Kidney (tissue), 14 donors: ENCODE results near the gene SLC18A3. TPM values are rescaled to one million over a fixed set of nuclear protein-coding genes. Genes with fewer than 3 reads are reported as not detected.

ENCODE experiments used
- DNase-seq, 5 donors: peaks; one replicate each; pipeline ENCODE4 v3.0.0-alpha.2; 2013 to 2020
- FAIRE-seq: peaks from 2 replicates; lab custom pipeline; 2012; peaks lifted over from hg19 to GRCh38; lab: Jason Lieb, UNC
- H3K27ac ChIP-seq, 2 donors: one replicate each; pipeline ENCODE4 v1.7.0; 2013; ENCODE audit warnings: low read depth in 2 of 2, low read length in 2 of 2, inconsistent platforms in 1 of 2
- H3K27me3 ChIP-seq: one replicate; pipeline ENCODE4 v1.7.1; 2013; ENCODE audit warnings: low read length, inconsistent platforms; ENCODE audit not compliant: control insufficient read depth, insufficient read depth
- H3K36me3 ChIP-seq, 3 donors: one replicate each; pipeline versions ENCODE4 v1.7.0 to v1.7.1; 2013; ENCODE audit warnings: low read length in 3 of 3, control low read depth in 1 of 3, inconsistent platforms in 1 of 3; ENCODE audit not compliant: insufficient read depth in 3 of 3, control insufficient read depth in 2 of 3
- H3K4me1 ChIP-seq, 3 donors: one replicate each; pipeline versions ENCODE4 v1.7.0 to v1.7.1; 2013; ENCODE audit warnings: low read length in 3 of 3, inconsistent platforms in 1 of 3, low read depth in 1 of 3; ENCODE audit not compliant: control insufficient read depth in 2 of 3, insufficient read depth in 2 of 3
- H3K4me3 ChIP-seq, 3 donors: one replicate each; pipeline versions ENCODE4 v1.7.0 to v1.8.1; 2013; ENCODE audit warnings: low read length in 3 of 3, control low read depth in 1 of 3, inconsistent platforms in 1 of 3
- H3K9ac ChIP-seq, 3 donors: one replicate each; pipeline versions ENCODE4 v1.7.0 to v1.7.1; 2013; ENCODE audit warnings: low read length in 3 of 3, control low read depth in 1 of 3, inconsistent platforms in 1 of 3
- H3K9me3 ChIP-seq, 3 donors: one replicate each; pipeline versions ENCODE4 v1.7.0 to v1.7.1; 2013; ENCODE audit warnings: low read length in 3 of 3, control low read depth in 1 of 3, inconsistent platforms in 1 of 3; ENCODE audit not compliant: control insufficient read depth in 2 of 3, insufficient read depth in 1 of 3
- intact Hi-C: fragments of 100-400 bp; cut with DNase I; formaldehyde crosslinking; loops from one replicate; pipeline ENCODE4 v1.11.1; 2022
- polyA plus RNA-seq: library from polyadenylated mRNA; stranded (reverse); fragments of 350-450 nt; fragmentation: Illumina TruSeq; extraction: RNeasy Lipid Tissue Mini Kit (QIAGEN cat#74804); gene quantifications from one replicate; pipeline ENCODE4 v1.2.3, GENCODE V29; 2014; ENCODE audit warnings: low read depth, low replicate concordance; ENCODE audit not compliant: insufficient read depth
- total RNA-seq: library from RNA; stranded (reverse); fragmentation: NEBNext Ultra II Directional; extraction: Animal tissue kit (Norgen Biotek cat#: 25700); gene quantifications from one replicate; pipeline ENCODE4 v1.2.1, GENCODE V29; 2021
- TF ChIP-seq, protein P1 (sequence below): IDR thresholded peaks from 3 replicates; pipeline ENCODE4 v1.5.1; 2012; ENCODE audit warnings: mild to moderate bottlenecking, moderate library complexity, borderline replicate concordance; ENCODE audit not compliant: insufficient read depth; ENCODE audit errors: extremely low read depth
- donor health status: control.
- donor health status: control.
- donor health status: control.
- donor health status: control.
- donor health status: control.
- donor health status: DM: yes; HTN: yes; CAD: no.
- donor health status: Normal renal cell carcinoma (clear cell type).

Gene SLC18A3
- total and polyA plus RNA-seq, 2 donors from 2014 or later, result not detected

GRCh38 chr10:49595713-49596492 lies 14.2 kb upstream of the SLC18A3 start:
- Histone ChIP-seq H3K4me1 (no peaks in the 10 kb centered on the region), H3K9ac (no peak overlapping the region), H3K36me3 (no peaks in the 10 kb centered on the region), H3K9me3 (no peaks in the 10 kb centered on the region), H3K4me3 (no peak overlapping the region), H3K27me3 (no peaks in the 10 kb centered on the region), H3K27ac (no peak overlapping the region)
- TF ChIP-seq, protein P1, sequence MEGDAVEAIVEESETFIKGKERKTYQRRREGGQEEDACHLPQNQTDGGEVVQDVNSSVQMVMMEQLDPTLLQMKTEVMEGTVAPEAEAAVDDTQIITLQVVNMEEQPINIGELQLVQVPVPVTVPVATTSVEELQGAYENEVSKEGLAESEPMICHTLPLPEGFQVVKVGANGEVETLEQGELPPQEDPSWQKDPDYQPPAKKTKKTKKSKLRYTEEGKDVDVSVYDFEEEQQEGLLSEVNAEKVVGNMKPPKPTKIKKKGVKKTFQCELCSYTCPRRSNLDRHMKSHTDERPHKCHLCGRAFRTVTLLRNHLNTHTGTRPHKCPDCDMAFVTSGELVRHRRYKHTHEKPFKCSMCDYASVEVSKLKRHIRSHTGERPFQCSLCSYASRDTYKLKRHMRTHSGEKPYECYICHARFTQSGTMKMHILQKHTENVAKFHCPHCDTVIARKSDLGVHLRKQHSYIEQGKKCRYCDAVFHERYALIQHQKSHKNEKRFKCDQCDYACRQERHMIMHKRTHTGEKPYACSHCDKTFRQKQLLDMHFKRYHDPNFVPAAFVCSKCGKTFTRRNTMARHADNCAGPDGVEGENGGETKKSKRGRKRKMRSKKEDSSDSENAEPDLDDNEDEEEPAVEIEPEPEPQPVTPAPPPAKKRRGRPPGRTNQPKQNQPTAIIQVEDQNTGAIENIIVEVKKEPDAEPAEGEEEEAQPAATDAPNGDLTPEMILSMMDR, result no peak
- DNase-seq (no peak), FAIRE-seq (no peak)
- intact Hi-C loops, result no loop called here

- H3K27ac ChIP-seq, result no peak overlapping the region
- no peaks in the 10 kb centered on the region for H3K27me3 ChIP-seq
- DNase-seq (peak in 1 of 5 donors; percentile 4), FAIRE-seq (no peak)
- TF ChIP-seq, protein P1, result no peak
- H3K4me1 ChIP-seq, result no peaks in the 10 kb centered on the region
- H3K9ac ChIP-seq, result no peak overlapping the region
- intact Hi-C loops, result no loop called here
- no peak overlapping the region for H3K4me3 ChIP-seq
- H3K36me3 ChIP-seq, result no peaks in the 10 kb centered on the region
- no peaks in the 10 kb centered on the region for H3K9me3 ChIP-seq
Observed at GRCh38 chr10:49596493-49596809, 13.7 kb upstream of the SLC18A3 start.

- DNase-seq, result no peak
- Histone ChIP-seq H3K36me3 (no peaks in the 10 kb centered on the region), H3K27ac (no peak overlapping the region), H3K9ac (no peak overlapping the region), H3K4me1 (no peaks in the 10 kb centered on the region), H3K9me3 (no peaks in the 10 kb centered on the region), H3K27me3 (no peaks in the 10 kb centered on the region), H3K4me3 (no peak overlapping the region)
- TF ChIP-seq, protein P1, result no peak
- no peak for FAIRE-seq
- intact Hi-C loops, result no loop called here
Observed at GRCh38 chr10:49596836-49597235, 13.3 kb upstream of the SLC18A3 start.
